Thyroid gland (tissue), 4 donors: ENCODE data around the gene TMEM132D. TPM values are rescaled to one million over a fixed set of nuclear protein-coding genes. Genes with fewer than 3 reads are reported as not detected.

Experiments used
- DNase-seq, 2 donors: peaks; one replicate each; pipeline ENCODE4 v3.0.0-alpha.2; 2019
- H3K27ac ChIP-seq, 3 donors: fragments of 200-600 bp; sonication (generic); 1 replicate in 2 of 3; 2 replicates in 1 of 3; pipeline ENCODE4 v1.5.1; 2016 to 2019; ENCODE audit warnings: mild to moderate bottlenecking in 1 of 3, moderate library complexity in 1 of 3
- H3K27me3 ChIP-seq: fragments of 200-600 bp; sonication (generic); one replicate; pipeline ENCODE4 v1.5.1; 2019
- H3K36me3 ChIP-seq, 2 donors: fragments of 200-600 bp; sonication (generic); one replicate each; pipeline ENCODE4 v1.5.1; 2016 to 2019
- H3K4me1 ChIP-seq, 2 donors: fragments of 200-600 bp; sonication (generic); one replicate each; pipeline ENCODE4 v1.5.1; 2017 to 2019
- H3K4me3 ChIP-seq, 3 donors: fragments of 200-600 bp; sonication (generic); replicated peaks in 1 of 3; 1 replicate in 2 of 3; 2 replicates in 1 of 3; pipeline ENCODE4 v1.5.1; 2016; ENCODE audit warnings: mild to moderate bottlenecking in 1 of 3
- H3K9me3 ChIP-seq: fragments of 200-600 bp; sonication (generic); one replicate; pipeline ENCODE4 v1.5.1; 2017
- CTCF ChIP-seq, 6 experiments: fragments of 200-600 bp in 3 of 6; fragments of 450-650 bp in 3 of 6; sonication (generic) in 3 of 6; IDR thresholded peaks; one replicate each; pipeline ENCODE4 v1.5.1; 2016 to 2019; ENCODE audit warnings: antibody characterized with exemption in 6 of 6, mild to moderate bottlenecking in 2 of 6, inconsistent platforms in 1 of 6, moderate library complexity in 1 of 6
- POLR2A ChIP-seq, 2 donors: fragments of 450-650 bp; IDR thresholded peaks; one replicate each; pipeline ENCODE4 v1.6.1; 2017; ENCODE audit warnings: antibody characterized with exemption in 2 of 2, mild to moderate bottlenecking in 2 of 2, moderate library complexity in 1 of 2
- WGBS, 2 donors: methylation state at CpG; one replicate each; pipeline ENCODE4 v1.1.5; 2017; 5-methylcytosine and 5-hydroxymethylcytosine counted together
- intact Hi-C: fragments of 100-400 bp; cut with DNase I; formaldehyde crosslinking; loops from one replicate; pipeline ENCODE4 v1.15.1; 2023
- total RNA-seq, 4 donors: library from RNA; depleted of rRNA; stranded (reverse); fragments of >200 nt; gene quantifications; one replicate each; pipeline ENCODE4 v1.2.3, GENCODE V29; 2016

Gene TMEM132D
- total RNA-seq, 4 donors from 2014 or later = not detected

GRCh38 chr12:129605666-129606065, 298.2 kb downstream of the TMEM132D start:
- Histone ChIP-seq H3K4me3 (no peak overlapping the region), H3K4me1 (no peaks in the 10 kb centered on the region), H3K36me3 (no peaks in the 10 kb centered on the region), H3K9me3 (no peaks in the 10 kb centered on the region), H3K27ac (no peak overlapping the region), H3K27me3 (no peaks in the 10 kb centered on the region)
- TF ChIP-seq CTCF (IDR thresholded peaks at IDR 0.05) (no peak), POLR2A (IDR thresholded peaks at IDR 0.05) (no peak)
- WGBS, 2 donors = 40 to 62% methylated on average over 2 of the region's 2 CpGs
- no peak for DNase-seq
- intact Hi-C loops = no loop called here

GRCh38 chr12:129604506-129604905, 299.3 kb downstream of the TMEM132D start:
- Histone ChIP-seq H3K27me3 (no peaks in the 10 kb centered on the region), H3K4me3 (no peak overlapping the region), H3K27ac (no peak overlapping the region), H3K9me3 (no peaks in the 10 kb centered on the region), H3K36me3 (no peaks in the 10 kb centered on the region), H3K4me1 (no peaks in the 10 kb centered on the region)
- 65 to 70% methylated on average over 4 of the region's 4 CpGs for WGBS, 2 donors
- TF ChIP-seq POLR2A (IDR thresholded peaks at IDR 0.05) = no peak
- no peak for TF ChIP-seq CTCF (IDR thresholded peaks at IDR 0.05)
- intact Hi-C loops = no loop called here
- no peak for DNase-seq

- Histone ChIP-seq H3K9me3 (no peaks in the 10 kb centered on the region), H3K4me1 (no peaks in the 10 kb centered on the region), H3K27ac (no peak overlapping the region), H3K4me3 (no peak overlapping the region), H3K27me3 (no peaks in the 10 kb centered on the region), H3K36me3 (no peaks in the 10 kb centered on the region)
- TF ChIP-seq POLR2A (IDR thresholded peaks at IDR 0.05) (no peak), CTCF (IDR thresholded peaks at IDR 0.05) (no peak)
- intact Hi-C loops = no loop called here
- DNase-seq = no peak
- 65 to 70% methylated on average over 1 of the region's 1 CpG for WGBS, 2 donors
These were observed 304.4 kb downstream of the TMEM132D start for GRCh38 chr12:129599406-129599805.

GRCh38 chr12:129594098-129594497, 309.7 kb downstream of the TMEM132D start:
- intact Hi-C loops = no loop called here
- 45 to 63% methylated on average over 6 of the region's 6 CpGs for WGBS, 2 donors
- H3K9me3 ChIP-seq = no peaks in the 10 kb centered on the region
- no peak for TF ChIP-seq CTCF (IDR thresholded peaks at IDR 0.05)
- no peak for TF ChIP-seq POLR2A (IDR thresholded peaks at IDR 0.05)
- no peak overlapping the region for H3K4me3 ChIP-seq
- no peaks in the 10 kb centered on the region for H3K36me3 ChIP-seq
- no peaks in the 10 kb centered on the region for H3K4me1 ChIP-seq
- DNase-seq = no peak
- no peak overlapping the region for H3K27ac ChIP-seq
- no peaks in the 10 kb centered on the region for H3K27me3 ChIP-seq

GRCh38 chr12:129592449-129592848, 311.4 kb downstream of the TMEM132D start:
- DNase-seq = no peak
- 51 to 57% methylated on average over 2 of the region's 2 CpGs for WGBS, 2 donors
- Histone ChIP-seq H3K4me3 (no peak overlapping the region), H3K4me1 (no peaks in the 10 kb centered on the region), H3K36me3 (no peaks in the 10 kb centered on the region), H3K27ac (no peak overlapping the region), H3K9me3 (no peaks in the 10 kb centered on the region), H3K27me3 (no peaks in the 10 kb centered on the region)
- no peak for TF ChIP-seq CTCF (IDR thresholded peaks at IDR 0.05)
- no peak for TF ChIP-seq POLR2A (IDR thresholded peaks at IDR 0.05)
- intact Hi-C loops = no loop called here
